HEK293 (cell line): ENCODE measurements around the gene GBX1.

Source experiments
- KLF9 ChIP-seq: fragments of 450-650 bp; formaldehyde crosslinking; IDR thresholded peaks from 2 replicates; pipeline ENCODE4 v1.5.1; 2016; ENCODE audit warnings: missing biosample characterization, missing genetic modification characterization, low read depth
- YY1 ChIP-seq: fragments of 450-650 bp; formaldehyde crosslinking; IDR thresholded peaks from 2 replicates; pipeline ENCODE4 v1.5.1; 2018; ENCODE audit warnings: missing biosample characterization, missing genetic modification characterization
- ZBTB7A ChIP-seq: fragments of 450-650 bp; formaldehyde crosslinking; IDR thresholded peaks from 2 replicates; pipeline ENCODE4 v1.5.1; 2016; ENCODE audit warnings: low read depth, missing biosample characterization, missing genetic modification characterization
- ZNF280D ChIP-seq: fragments of 450-650 bp; formaldehyde crosslinking; IDR thresholded peaks from 2 replicates; pipeline ENCODE4 v1.5.1; 2016; ENCODE audit warnings: missing biosample characterization, missing genetic modification characterization
- ZNF302 ChIP-seq: fragments of 450-650 bp; formaldehyde crosslinking; IDR thresholded peaks from 2 replicates; pipeline ENCODE4 v1.5.1; 2016; ENCODE audit warnings: missing biosample characterization, missing genetic modification characterization, low read depth
- TF ChIP-seq, protein P1 (sequence below): fragments of 450-650 bp; formaldehyde crosslinking; IDR thresholded peaks from 2 replicates; pipeline ENCODE4 v1.5.1; 2016; ENCODE audit warnings: missing biosample characterization, missing genetic modification characterization

DNA sequence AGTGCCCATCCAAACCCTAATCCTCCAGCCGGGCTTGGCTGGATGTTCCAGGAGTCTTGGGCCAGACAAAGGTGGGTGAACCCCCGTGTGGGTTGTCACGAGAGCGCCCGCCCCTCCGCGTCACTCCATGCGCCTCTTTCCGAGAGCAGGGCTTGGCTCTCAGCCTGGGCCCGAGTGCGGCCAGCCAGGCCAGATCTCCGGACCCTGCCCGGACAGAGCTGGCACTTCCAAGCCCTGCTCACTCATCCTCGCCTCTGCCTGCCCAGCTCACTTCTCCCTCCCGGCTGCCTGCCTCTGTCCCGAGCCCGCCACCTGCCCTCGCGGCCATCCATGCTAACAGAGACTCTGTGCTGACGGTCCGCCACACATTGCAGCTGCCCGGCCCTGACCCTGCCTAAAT is 46.6 kb downstream of the GBX1 start:
- TF ChIP-seq KLF9 (tag by site-specific recombination): no peak
- TF ChIP-seq ZNF302: no peak
- TF ChIP-seq, protein P1, sequence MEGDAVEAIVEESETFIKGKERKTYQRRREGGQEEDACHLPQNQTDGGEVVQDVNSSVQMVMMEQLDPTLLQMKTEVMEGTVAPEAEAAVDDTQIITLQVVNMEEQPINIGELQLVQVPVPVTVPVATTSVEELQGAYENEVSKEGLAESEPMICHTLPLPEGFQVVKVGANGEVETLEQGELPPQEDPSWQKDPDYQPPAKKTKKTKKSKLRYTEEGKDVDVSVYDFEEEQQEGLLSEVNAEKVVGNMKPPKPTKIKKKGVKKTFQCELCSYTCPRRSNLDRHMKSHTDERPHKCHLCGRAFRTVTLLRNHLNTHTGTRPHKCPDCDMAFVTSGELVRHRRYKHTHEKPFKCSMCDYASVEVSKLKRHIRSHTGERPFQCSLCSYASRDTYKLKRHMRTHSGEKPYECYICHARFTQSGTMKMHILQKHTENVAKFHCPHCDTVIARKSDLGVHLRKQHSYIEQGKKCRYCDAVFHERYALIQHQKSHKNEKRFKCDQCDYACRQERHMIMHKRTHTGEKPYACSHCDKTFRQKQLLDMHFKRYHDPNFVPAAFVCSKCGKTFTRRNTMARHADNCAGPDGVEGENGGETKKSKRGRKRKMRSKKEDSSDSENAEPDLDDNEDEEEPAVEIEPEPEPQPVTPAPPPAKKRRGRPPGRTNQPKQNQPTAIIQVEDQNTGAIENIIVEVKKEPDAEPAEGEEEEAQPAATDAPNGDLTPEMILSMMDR (tag by site-specific recombination): no peak
- TF ChIP-seq YY1 (tag by site-specific recombination): no peak
- TF ChIP-seq ZBTB7A (tag by site-specific recombination): no peak
- no peak for TF ChIP-seq ZNF280D (tag by site-specific recombination)
